HCT116 (cell line): ENCODE results near the gene HOXB3. TPM values are rescaled to one million over a fixed set of nuclear protein-coding genes. Genes with fewer than 3 reads are reported as not detected.

Experiments
- ATAC-seq: fragments of 200-7000 bp; cut with Tn5 transposase; 2 replicates; pipeline ENCODE4 v1.9.1; 2020; ENCODE audit warnings: mild to moderate bottlenecking, moderate library complexity
- BruUV-seq: library from RNA; stranded (reverse); fragments of 400-500 nt; replicated peaks from 2 replicates; lab custom pipeline; 2021; lab: Mats Ljungman, UMichigan
- CTCF ChIA-PET: fragments of 300-600 bp; sonication (Branson Sonifier 250); formaldehyde crosslinking; loops from one replicate; lab custom pipeline; 2021; ENCODE audit warnings: antibody characterized with exemption; lab: Charles Lee
- POLR2A ChIA-PET: fragments of 300-600, 350-600 bp; sonication (Branson Sonifier 250); formaldehyde crosslinking; loops from one replicate; lab custom pipeline; 2021; ENCODE audit warnings: antibody characterized with exemption; lab: Charles Lee
- RAD21 ChIA-PET, 2 experiments: fragments of 300-600 bp; sonication (Branson Sonifier 250); formaldehyde crosslinking; loops; one replicate each; lab custom pipeline; 2023; ENCODE audit warnings: low total read pairs in 2 of 2; ENCODE audit not compliant: uncharacterized antibody in 2 of 2, unreplicated experiment in 2 of 2, low non-redundant PET in 1 of 2; lab: Charles Lee
- DNase-seq: peaks from one replicate; pipeline ENCODE4 v3.0.0-alpha.2; 2010; ENCODE audit warnings: low read depth, low spot score
- H2AFZ ChIP-seq: fragments of 200-600 bp; shearing (Covaris generic), sonication (generic); 2 replicates; pipeline ENCODE4 v1.6.1; 2017; ENCODE audit warnings: low read depth, mixed run types, mixed read lengths, antibody characterized with exemption, low read length; ENCODE audit not compliant: poor library complexity, severe bottlenecking
- H3K27ac ChIP-seq: 2 replicates; pipeline ENCODE4 v1.5.1; 2012; ENCODE audit warnings: low read depth, low read length
- H3K27me3 ChIP-seq: fragments of 200-600 bp; sonication (generic); 2 replicates; pipeline ENCODE4 v1.6.1; 2016; ENCODE audit warnings: mixed run types, low read length, mixed read lengths; ENCODE audit not compliant: insufficient read depth
- H3K36me3 ChIP-seq, 2 experiments: fragments of 200-500 bp in 1 of 2; fragments of 200-600 bp in 1 of 2; sonication (Bioruptor generic) in 1 of 2; sonication (generic) in 1 of 2; 2 replicates each; pipeline versions ENCODE4 v1.5.1 to v1.6.1; 2014 to 2016; ENCODE audit warnings: low read length in 2 of 2, inconsistent platforms in 1 of 2, mixed read lengths in 1 of 2, mixed run types in 1 of 2; ENCODE audit not compliant: insufficient read depth in 2 of 2, control insufficient read depth in 1 of 2
- H3K4me1 ChIP-seq, 2 experiments: fragments of 200-600 bp in 1 of 2; sonication (generic) in 1 of 2; 2 replicates each; pipeline versions ENCODE4 v1.5.1 to v1.6.1; 2012 to 2017; ENCODE audit warnings: low read length in 2 of 2, inconsistent platforms in 1 of 2, mild to moderate bottlenecking in 1 of 2, mixed read lengths in 1 of 2, mixed run types in 1 of 2, moderate library complexity in 1 of 2; ENCODE audit not compliant: insufficient read depth in 2 of 2, control insufficient read depth in 1 of 2
- H3K4me2 ChIP-seq: fragments of 200-600 bp; sonication (generic); 2 replicates; pipeline ENCODE4 v1.6.1; 2017; ENCODE audit warnings: mixed run types, low read length, mixed read lengths
- H3K4me3 ChIP-seq, 2 experiments: fragments of 200-600 bp in 1 of 2; sonication (generic) in 1 of 2; replicated peaks in 1 of 2; 2 replicates each; pipeline ENCODE4 v1.5.1; 2011 to 2016; ENCODE audit warnings: low read length in 2 of 2, control low read depth in 1 of 2, low read depth in 1 of 2, mild to moderate bottlenecking in 1 of 2, mixed read lengths in 1 of 2, mixed run types in 1 of 2
- H3K79me2 ChIP-seq: fragments of 200-600 bp; sonication (generic); 2 replicates; pipeline ENCODE4 v1.6.1; 2017; ENCODE audit warnings: mild to moderate bottlenecking, mixed run types, low read length, moderate library complexity, mixed read lengths; ENCODE audit not compliant: insufficient read depth
- H3K9ac ChIP-seq: fragments of 200-600 bp; sonication (generic); 2 replicates; pipeline ENCODE4 v1.6.1; 2016; ENCODE audit warnings: low read length, mixed read lengths
- H3K9me2 ChIP-seq: fragments of 200-600 bp; sonication (generic), shearing (Covaris generic); 2 replicates; pipeline ENCODE4 v1.6.1; 2017; ENCODE audit warnings: mixed run types, mild to moderate bottlenecking, moderate library complexity; ENCODE audit not compliant: insufficient read depth
- H3K9me3 ChIP-seq, 2 experiments: fragments of 200-500 bp in 1 of 2; fragments of 200-600 bp in 1 of 2; sonication (Bioruptor generic) in 1 of 2; sonication (generic) in 1 of 2; 2 replicates each; pipeline ENCODE4 v1.6.1; 2014 to 2017; ENCODE audit warnings: low read length in 2 of 2, mixed read lengths in 2 of 2, inconsistent platforms in 1 of 2, low read depth in 1 of 2, mild to moderate bottlenecking in 1 of 2, mixed run types in 1 of 2, moderate library complexity in 1 of 2; ENCODE audit not compliant: control insufficient read depth in 1 of 2, insufficient read depth in 1 of 2
- H4K20me1 ChIP-seq: fragments of 200-600 bp; sonication (generic), shearing (Covaris generic); 2 replicates; pipeline ENCODE4 v1.6.1; 2017; ENCODE audit warnings: mixed run types, mild to moderate bottlenecking, moderate library complexity; ENCODE audit not compliant: insufficient read depth
- ATF3 ChIP-seq: IDR thresholded peaks from 2 replicates; pipeline ENCODE4 v1.6.1; 2012
- CEBPB ChIP-seq: IDR thresholded peaks from 2 replicates; pipeline ENCODE4 v1.6.1; 2012; ENCODE audit warnings: low read depth
- CTCF ChIP-seq, 3 experiments: fragments of 200-600 bp in 1 of 3; sonication (generic) in 1 of 3; IDR thresholded peaks in 2 of 3; conservative IDR thresholded peaks in 1 of 3; 2 replicates each; pipeline ENCODE4 v1.5.1; 2012 to 2017; ENCODE audit warnings: low read depth in 2 of 3, low read length in 2 of 3, antibody characterized with exemption in 1 of 3, borderline replicate concordance in 1 of 3, control low read depth in 1 of 3, mild to moderate bottlenecking in 1 of 3, mixed read lengths in 1 of 3, mixed run types in 1 of 3, moderate library complexity in 1 of 3; ENCODE audit not compliant: insufficient read depth in 1 of 3
- ELF1 ChIP-seq: IDR thresholded peaks from 2 replicates; pipeline ENCODE4 v1.6.1; 2012; ENCODE audit warnings: low read depth, borderline replicate concordance
- EZH2 ChIP-seq: fragments of 200-600 bp; sonication (generic); IDR thresholded peaks from 2 replicates; pipeline ENCODE4 v1.6.1; 2017; ENCODE audit warnings: antibody characterized with exemption, mixed run types
- EZH2phosphoT487 ChIP-seq: fragments of 200-600 bp; IDR thresholded peaks from 2 replicates; pipeline ENCODE4 v1.6.1; 2018; ENCODE audit warnings: antibody characterized with exemption, borderline replicate concordance
- FOSL1 ChIP-seq: IDR thresholded peaks from 2 replicates; pipeline ENCODE4 v1.6.1; 2012; ENCODE audit warnings: low read depth
- JUND ChIP-seq: IDR thresholded peaks from 2 replicates; pipeline ENCODE4 v1.6.1; 2012
- POLR2A ChIP-seq: IDR thresholded peaks from 2 replicates; pipeline ENCODE4 v1.7.0; 2011; ENCODE audit warnings: borderline replicate concordance; ENCODE audit not compliant: insufficient read depth, insufficient read length; ENCODE audit errors: extremely low read depth
- POLR2AphosphoS5 ChIP-seq: IDR thresholded peaks from 2 replicates; pipeline ENCODE4 v1.6.1; 2011; ENCODE audit warnings: mild to moderate bottlenecking, low read depth, low read length, moderate library complexity
- RAD21 ChIP-seq: IDR thresholded peaks from 2 replicates; pipeline ENCODE4 v1.6.1; 2012; ENCODE audit warnings: low read depth, mild to moderate bottlenecking
- SIN3A ChIP-seq: IDR thresholded peaks from 2 replicates; pipeline ENCODE4 v1.6.1; 2012; ENCODE audit warnings: low read depth
- SP1 ChIP-seq: IDR thresholded peaks from 2 replicates; pipeline ENCODE4 v1.6.1; 2012; ENCODE audit warnings: low read depth
- SRF ChIP-seq: IDR thresholded peaks from 2 replicates; pipeline ENCODE4 v1.6.1; 2012; ENCODE audit warnings: low read depth
- TCF7L2 ChIP-seq: IDR thresholded peaks from 2 replicates; pipeline ENCODE4 v1.7.0; 2011; ENCODE audit warnings: borderline replicate concordance, inconsistent platforms; ENCODE audit not compliant: insufficient read depth, insufficient read length; ENCODE audit errors: extremely low read depth
- ZFX ChIP-seq: fragments of 450-650 bp; IDR thresholded peaks from 2 replicates; pipeline ENCODE4 v1.6.1; 2017
- ZNF274 ChIP-seq: fragments of 200-500 bp; sonication (Bioruptor generic); IDR thresholded peaks from 2 replicates; pipeline ENCODE4 v1.6.1; 2014; ENCODE audit warnings: mild to moderate bottlenecking, low read depth, low read length, inconsistent platforms
- intact Hi-C: fragments of 100-400 bp; cut with micrococcal nuclease; formaldehyde crosslinking; loops from 2 replicates; pipeline ENCODE4 v1.10.0; 2022
- total RNA-seq: library from RNA; stranded (reverse); gene quantifications from one replicate; pipeline ENCODE4 v1.2.1, GENCODE V29; 2021; ENCODE audit not compliant: unreplicated experiment

The HOXB3 gene
- total RNA-seq, 1 experiment from 2014 or later = 19.8 TPM

DNA sequence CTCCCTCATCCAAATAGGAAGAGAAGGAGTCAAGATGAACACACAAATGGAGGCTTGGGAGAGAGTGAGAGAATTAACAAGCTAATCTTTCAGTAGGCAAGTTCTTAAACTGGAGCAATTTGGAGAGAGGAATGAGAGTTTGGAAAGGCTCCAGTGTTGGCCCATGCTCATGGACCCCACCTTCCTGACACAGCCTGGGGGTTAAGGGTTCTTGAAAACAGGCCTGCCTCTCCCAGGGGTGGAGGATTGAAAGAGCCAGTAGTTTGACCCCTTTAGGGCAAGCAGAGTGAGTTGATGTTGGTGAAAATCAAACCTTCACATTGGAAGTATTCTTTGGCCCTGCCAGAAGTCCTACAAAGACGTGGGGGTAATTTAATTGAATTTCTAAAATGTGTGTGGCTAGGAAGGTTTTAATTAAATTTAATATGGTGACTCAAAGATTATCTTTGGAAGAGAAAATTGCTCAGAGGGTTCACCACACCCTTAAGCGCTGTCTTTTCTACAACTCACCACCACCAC, 5.8 kb downstream of the HOXB3 start:
- Histone ChIP-seq H3K79me2 (peaks cover 79% of the 10 kb centered on the region), H3K4me1 (peaks cover 27 to 78% of the 10 kb centered on the region in 2 experiments), H2AFZ (no peak overlapping the region), H3K4me2 (peak overlapping the region; percentile 98), H3K9ac (peak overlapping the region; percentile 63), H3K9me2 (no peaks in the 10 kb centered on the region), H4K20me1 (no peaks in the 10 kb centered on the region), H3K36me3 (no peaks in the 10 kb centered on the region), H3K27ac (peak overlapping the region; percentile 91), H3K4me3 (peak overlapping the region; percentile 74 to 76), H3K27me3 (no peaks in the 10 kb centered on the region), H3K9me3 (no peaks in the 10 kb centered on the region)
- TSS peak; percentile 29 for BruUV-seq
- ChIA-PET POLR2A (no interaction called here), RAD21 (no interaction called here), CTCF (interaction anchor here (0.8 to 1.6 kb wide), 2 partner anchors 232 to 321 kb away, joined by 3 to 4 read pairs; no protein-coding TSS in a partner anchor)
- no peak for ATAC-seq
- DNase-seq = no peak
- no peak for TF ChIP-seq ZNF274
- TF ChIP-seq POLR2A = no peak
- TF ChIP-seq ELF1 = no peak
- TF ChIP-seq FOSL1 = no peak
- TF ChIP-seq EZH2phosphoT487 = no peak
- TF ChIP-seq EZH2 = no peak
- TF ChIP-seq POLR2AphosphoS5 = no peak
- TF ChIP-seq RAD21 = no peak
- no peak for TF ChIP-seq SRF
- intact Hi-C loops = no loop called here

DNA sequence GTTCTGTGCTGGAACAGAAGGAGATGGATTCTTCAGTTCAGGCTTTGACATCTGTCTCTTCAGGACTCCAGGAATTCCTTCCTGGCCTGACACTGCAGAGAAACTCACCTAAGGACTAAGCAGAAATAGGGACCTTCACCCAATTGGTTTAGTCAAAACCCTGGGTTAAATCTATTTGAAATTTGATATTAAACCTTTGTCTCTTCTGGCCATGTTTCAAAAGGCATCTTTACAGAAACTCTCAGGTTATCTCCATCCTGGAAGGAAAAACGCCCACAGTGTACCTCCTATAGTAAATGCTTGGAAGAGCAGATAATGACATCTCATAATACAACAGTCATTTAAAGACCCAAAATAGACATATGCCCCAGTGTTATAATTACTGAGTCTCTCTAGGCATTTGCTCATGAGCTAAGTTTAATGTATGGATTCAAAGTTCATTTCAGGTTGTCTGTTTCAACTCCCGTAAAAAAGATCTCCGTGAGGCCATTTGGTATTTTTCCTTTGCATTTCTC, 6.3 kb downstream of the HOXB3 start:
- ChIA-PET RAD21 (interaction anchor here in 1 of 2 experiments (1.1 kb wide), 1 partner anchor 324 kb away, joined by 3 read pairs; no protein-coding TSS in a partner anchor), CTCF (interaction anchor here (0.5 to 1.6 kb wide), 3 partner anchors 232 to 505 kb away, joined by 3 to 10 read pairs (median 4); no protein-coding TSS in a partner anchor), POLR2A (no interaction called here)
- H3K27ac ChIP-seq = peak overlapping the region; percentile 91
- H3K36me3 ChIP-seq = no peaks in the 10 kb centered on the region
- no peaks in the 10 kb centered on the region for H3K27me3 ChIP-seq
- H3K79me2 ChIP-seq = peaks cover 84% of the 10 kb centered on the region
- H3K4me1 ChIP-seq = peaks cover 27 to 73% of the 10 kb centered on the region in 2 experiments
- H3K4me2 ChIP-seq = peak overlapping the region; percentile 98
- H4K20me1 ChIP-seq = no peaks in the 10 kb centered on the region
- no peaks in the 10 kb centered on the region for H3K9me3 ChIP-seq
- BruUV-seq = no TSS peak
- DNase-seq (no peak), ATAC-seq (no peak)
- no peak overlapping the region for H2AFZ ChIP-seq
- no peak overlapping the region; a peak in 1 of 4 replicates for H3K4me3 ChIP-seq
- H3K9me2 ChIP-seq = no peaks in the 10 kb centered on the region
- intact Hi-C loops = no loop called here
- peak overlapping the region; percentile 63 for H3K9ac ChIP-seq
- TF ChIP-seq SIN3A (no peak), JUND (no peak), ZFX (no peak), CEBPB (no peak), TCF7L2 (no peak), POLR2A (no peak), EZH2 (no peak), SP1 (no peak), POLR2AphosphoS5 (no peak), ATF3 (no peak), CTCF (IDR thresholded peaks at IDR 0.05 in 2 of 3, conservative IDR thresholded peaks at IDR 0.05 in 1 of 3; ENCODE audit: borderline replicate concordance in 1 of 3, insufficient read depth in 1 of 3, low read depth in 2 of 3, low read length in 2 of 3) (no peak)
